NCI-H187 treated with DMSO at 0.1 percent for 48 hours (cell line): ENCODE results near the gene SGSM2.
"Not testable (repeated sequence)": the region's sequence is repeated elsewhere in the genome, so short reads cannot be mapped to it uniquely, and the experiment has no call there.

Source experiments
- DNase-seq: peaks from one replicate; lab custom pipeline; 2025; lab: John Stamatoyannopoulos, UW

SGSM2 gene

GRCh38 chr17:2336852-2337543 lies at the start of gene SGSM2:
TSS of gene SGSM2 (plus strand) at chr17:2337501. CDS start at chr17:2337689, 188 bp downstream.
- no peak for DNase-seq

GRCh38 chr17:2289878-2290478 lies 47.3 kb upstream of the SGSM2 start:
- no peak for DNase-seq

GRCh38 chr17:2292100-2292499 lies 45.2 kb upstream of the SGSM2 start:
- DNase-seq = no peak

GRCh38 chr17:2295575-2295974 lies 41.7 kb upstream of the SGSM2 start:
- DNase-seq = no peak

GRCh38 chr17:2297023-2297422 lies 40.3 kb upstream of the SGSM2 start:
- DNase-seq = no peak

- no peak for DNase-seq
Observed at GRCh38 chr17:2299136-2299535, 38.2 kb upstream of the SGSM2 start.

GRCh38 chr17:2299756-2300155 lies 37.5 kb upstream of the SGSM2 start:
- no peak for DNase-seq

GRCh38 chr17:2302778-2303203 lies 34.5 kb upstream of the SGSM2 start:
- no peak for DNase-seq

- no peak for DNase-seq
Observed at GRCh38 chr17:2303204-2304188, 33.8 kb upstream of the SGSM2 start, which contains the start of the genes SMG6 and SRR. TSS of gene SMG6 (minus strand) at chr17:2303785. CDS start at chr17:2303720, 65 bp downstream. TSS of gene SRR (plus strand) at chr17:2303950. CDS start at chr17:2315561, 11,611 bp downstream.

- no peak for DNase-seq
Observed at GRCh38 chr17:2304931-2305330, 32.4 kb upstream of the SGSM2 start.

- no peak for DNase-seq
Observed at GRCh38 chr17:2309338-2310154, 27.8 kb upstream of the SGSM2 start.

- no peak for DNase-seq
Observed at GRCh38 chr17:2312736-2313135, 24.6 kb upstream of the SGSM2 start.

GRCh38 chr17:2316916-2317205 lies 20.4 kb upstream of the SGSM2 start:
- not testable (repeated sequence) for DNase-seq

GRCh38 chr17:2317796-2318195 lies 19.5 kb upstream of the SGSM2 start:
- DNase-seq = no peak

- DNase-seq = no peak
Observed at GRCh38 chr17:2319051-2319450, 18.2 kb upstream of the SGSM2 start.

- no peak for DNase-seq
Observed at GRCh38 chr17:2321399-2321798, 15.9 kb upstream of the SGSM2 start.

- no peak for DNase-seq
Observed at GRCh38 chr17:2323629-2324314, 13.5 kb upstream of the SGSM2 start.

- no peak for DNase-seq
Observed at GRCh38 chr17:2331303-2331702, 6.0 kb upstream of the SGSM2 start.

GRCh38 chr17:2335726-2336214 lies 1.5 kb upstream of the SGSM2 start:
- no peak for DNase-seq

GRCh38 chr17:2336215-2336851 lies 968 bp upstream of the SGSM2 start, which contains the start of gene TSR1:
TSS of gene TSR1 (minus strand) at chr17:2336457. CDS start at chr17:2336427, 30 bp downstream.
- no peak for DNase-seq
